GM23248 (cell line): ENCODE data around the gene RASAL3. TPM values are rescaled to one million over a fixed set of nuclear protein-coding genes. Genes with fewer than 3 reads are reported as not detected.

ENCODE experiments used
- DNase-seq: peaks from one replicate; pipeline ENCODE4 v3.0.0-alpha.2; 2015
- H2AFZ ChIP-seq: fragments of 200-600 bp; sonication (generic); 2 replicates; pipeline ENCODE4 v1.6.1; 2016; ENCODE audit warnings: antibody characterized with exemption
- H3F3A ChIP-seq: fragments of 200-600 bp; sonication (generic); 2 replicates; pipeline ENCODE4 v1.6.1; 2016; ENCODE audit warnings: mild to moderate bottlenecking, antibody characterized with exemption, mixed run types; ENCODE audit not compliant: insufficient read depth
- H3K27ac ChIP-seq: fragments of 200-600 bp; sonication (generic); 2 replicates; pipeline ENCODE4 v1.5.1; 2016; ENCODE audit warnings: mild to moderate bottlenecking
- H3K27me3 ChIP-seq: fragments of 200-600 bp; sonication (generic); replicated peaks from 2 replicates; pipeline ENCODE4 v1.6.1; 2016; ENCODE audit warnings: mild to moderate bottlenecking; ENCODE audit not compliant: insufficient read depth
- H3K36me3 ChIP-seq: fragments of 200-600 bp; sonication (generic); 2 replicates; pipeline ENCODE4 v1.6.1; 2016; ENCODE audit warnings: low read depth, mild to moderate bottlenecking
- H3K4me1 ChIP-seq: fragments of 200-600 bp; sonication (generic); 2 replicates; pipeline ENCODE4 v1.6.1; 2016; ENCODE audit warnings: mild to moderate bottlenecking; ENCODE audit not compliant: insufficient read depth
- H3K4me2 ChIP-seq: fragments of 200-600 bp; sonication (generic); one replicate; pipeline ENCODE4 v1.6.1; 2016; ENCODE audit warnings: mild to moderate bottlenecking; ENCODE audit not compliant: unreplicated experiment
- H3K4me3 ChIP-seq: fragments of 200-600 bp; sonication (generic); 2 replicates; pipeline ENCODE4 v1.5.1; 2016; ENCODE audit warnings: mild to moderate bottlenecking
- H3K79me2 ChIP-seq: fragments of 200-600 bp; sonication (generic); 2 replicates; pipeline ENCODE4 v1.6.1; 2016; ENCODE audit warnings: mild to moderate bottlenecking; ENCODE audit not compliant: insufficient read depth
- H3K9ac ChIP-seq: fragments of 200-600 bp; sonication (generic); 2 replicates; pipeline ENCODE4 v1.6.1; 2016; ENCODE audit warnings: mild to moderate bottlenecking
- H3K9me2 ChIP-seq: fragments of 200-600 bp; sonication (generic); 2 replicates; pipeline ENCODE4 v1.6.1; 2016; ENCODE audit warnings: mixed run types, mild to moderate bottlenecking, moderate library complexity; ENCODE audit not compliant: insufficient read depth
- H3K9me3 ChIP-seq: fragments of 200-600 bp; sonication (generic); one replicate; pipeline ENCODE4 v1.6.1; 2017; ENCODE audit warnings: low read depth
- H4K20me1 ChIP-seq: fragments of 200-600 bp; sonication (generic); 2 replicates; pipeline ENCODE4 v1.6.0; 2016; ENCODE audit not compliant: insufficient read depth
- EZH2 ChIP-seq: fragments of 200-600 bp; sonication (generic); IDR thresholded peaks from 2 replicates; pipeline ENCODE4 v1.6.1; 2018; ENCODE audit warnings: antibody characterized with exemption, mild to moderate bottlenecking; ENCODE audit not compliant: insufficient read depth, poor library complexity, severe bottlenecking
- EZH2phosphoT487 ChIP-seq: fragments of 200-600 bp; sonication (generic); IDR thresholded peaks from 2 replicates; pipeline ENCODE4 v1.6.1; 2018; ENCODE audit warnings: antibody characterized with exemption, moderate library complexity, mild to moderate bottlenecking, low read depth; ENCODE audit not compliant: insufficient read depth
- WGBS, 2 experiments: methylation state at CpG; one replicate each; pipeline ENCODE4 v1.1.6; 2015 to 2017; ENCODE audit warnings: low lambda C conversion rate in 2 of 2, low coverage in 1 of 2; ENCODE audit errors: missing lambda C conversion rate in 2 of 2; 5-methylcytosine and 5-hydroxymethylcytosine counted together
- in situ Hi-C: fragments of 300-500 bp; cut with MboI; formaldehyde crosslinking; loops from 2 replicates; pipeline ENCODE4 v1.15.0; 2020
- polyA plus RNA-seq: library from polyadenylated mRNA; unstranded; fragments of >200 nt; fragmentation: Nextera tagmentation; extraction: Ambion mirVana; gene quantifications from 2 replicates; pipeline ENCODE4 v1.2.1, GENCODE V29; 2016
- total RNA-seq: library from RNA; depleted of rRNA; stranded (reverse); fragments of >200 nt; shearing (Covaris generic); gene quantifications from 2 replicates; pipeline ENCODE4 v1.2.3, GENCODE V29; 2014

RASAL3 gene
- total and polyA plus RNA-seq, 2 experiments from 2014 or later = not detected

DNA sequence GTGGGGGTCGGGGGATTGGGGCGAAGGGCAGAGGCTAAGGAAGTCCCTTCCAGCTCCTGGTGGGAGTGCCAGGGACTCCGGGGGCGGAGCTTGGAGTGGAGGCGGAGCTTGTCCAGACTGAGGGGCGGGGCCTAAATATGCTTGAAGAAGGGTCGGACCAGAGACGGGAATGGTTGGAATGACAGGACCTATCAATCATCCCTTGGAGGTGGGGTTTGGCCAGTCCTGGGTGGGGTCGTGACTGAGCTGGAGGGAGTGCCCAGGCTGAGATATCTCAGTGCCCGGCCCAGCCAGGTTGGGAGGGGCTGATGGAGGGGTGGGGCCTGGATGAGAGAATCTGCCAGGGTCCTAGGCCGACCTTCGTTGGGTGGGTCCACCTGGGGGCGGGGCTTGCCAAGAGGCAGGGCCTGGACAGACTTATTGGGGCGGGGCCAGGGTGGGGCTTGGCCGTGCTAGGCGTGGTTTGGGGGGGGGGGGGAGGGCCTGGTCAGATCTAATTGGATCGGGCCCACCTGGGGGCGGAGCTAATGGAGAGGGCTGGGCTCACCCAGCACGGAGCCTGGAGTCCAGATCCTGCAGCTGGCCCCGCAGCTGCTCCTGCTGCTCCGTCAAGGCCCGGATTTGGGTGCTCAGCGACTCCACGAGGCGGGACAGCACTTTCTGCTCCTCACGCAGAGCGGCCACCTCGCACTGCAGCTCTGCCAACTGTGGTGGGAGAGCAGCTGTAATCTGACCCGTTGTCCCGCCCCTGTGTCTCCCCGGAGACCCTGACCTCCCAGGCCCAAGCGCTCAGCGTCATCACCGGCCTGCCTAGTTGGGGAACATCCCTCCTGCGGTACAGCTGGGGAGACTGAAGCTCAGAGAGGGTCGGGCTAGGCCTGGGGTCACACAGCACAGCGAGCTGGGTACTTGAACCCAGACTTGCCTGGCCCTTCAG, 12.0 kb downstream of the RASAL3 start:
- H2AFZ ChIP-seq = peak overlapping the region; percentile 67
- H3F3A ChIP-seq = peaks cover 22% of the 10 kb centered on the region; the same call in 1 of the 2 replicates
- H4K20me1 ChIP-seq = no peaks in the 10 kb centered on the region
- no peak overlapping the region for H3K27ac ChIP-seq
- H3K4me3 ChIP-seq = peak overlapping the region; percentile 60
- 3% methylated on average over 25 to 33 of the region's 37 CpGs for WGBS, 2 experiments
- in situ Hi-C loops = no loop called here
- TF ChIP-seq EZH2phosphoT487 (no peak), EZH2 (no peak)
- H3K9me3 ChIP-seq = no peaks in the 10 kb centered on the region
- H3K27me3 ChIP-seq = peaks cover 12% of the 10 kb centered on the region
- peak overlapping the region; percentile 78 for H3K4me2 ChIP-seq
- H3K9me2 ChIP-seq = no peaks in the 10 kb centered on the region
- no peaks in the 10 kb centered on the region; the same call in 1 of the 2 replicates for H3K4me1 ChIP-seq
- peak overlapping the region; percentile 12; the same call in 1 of the 2 replicates for H3K9ac ChIP-seq
- DNase-seq = peak; percentile 88
- H3K36me3 ChIP-seq = no peaks in the 10 kb centered on the region
- no peaks in the 10 kb centered on the region for H3K79me2 ChIP-seq

DNA sequence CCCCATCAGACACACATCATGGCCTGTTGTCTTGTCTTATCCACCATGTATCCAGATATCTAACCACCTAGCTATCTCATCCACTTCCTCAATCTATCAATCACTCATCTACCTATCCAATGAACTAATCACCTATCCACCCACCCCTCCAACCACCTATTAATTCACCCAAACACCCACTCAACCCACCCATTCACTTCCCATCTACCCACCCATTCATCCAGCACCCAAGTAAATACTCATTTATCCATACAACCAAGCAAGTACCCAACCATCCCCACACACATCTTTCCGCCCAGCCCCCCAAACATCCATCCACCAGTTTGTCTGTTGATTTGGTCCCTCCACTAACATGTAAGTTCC, 13.8 kb downstream of the RASAL3 start:
- no peak for DNase-seq
- no peaks in the 10 kb centered on the region for H3K9me3 ChIP-seq
- no peaks in the 10 kb centered on the region for H3K79me2 ChIP-seq
- H3K27ac ChIP-seq = no peak overlapping the region
- TF ChIP-seq EZH2 = no peak
- no peak for TF ChIP-seq EZH2phosphoT487
- H3F3A ChIP-seq = peaks cover 22% of the 10 kb centered on the region; the same call in 1 of the 2 replicates
- no peak overlapping the region for H3K9ac ChIP-seq
- H3K27me3 ChIP-seq = no peaks in the 10 kb centered on the region
- H3K9me2 ChIP-seq = no peaks in the 10 kb centered on the region
- H3K4me2 ChIP-seq = no peak overlapping the region
- no peaks in the 10 kb centered on the region for H3K36me3 ChIP-seq
- no peak overlapping the region for H3K4me3 ChIP-seq
- H2AFZ ChIP-seq = peak overlapping the region; percentile 63
- H4K20me1 ChIP-seq = no peaks in the 10 kb centered on the region
- no peaks in the 10 kb centered on the region; the same call in 1 of the 2 replicates for H3K4me1 ChIP-seq
- in situ Hi-C loops = no loop called here
- 65 to 67% methylated on average over 1 of the region's 1 CpG for WGBS, 2 experiments

DNA sequence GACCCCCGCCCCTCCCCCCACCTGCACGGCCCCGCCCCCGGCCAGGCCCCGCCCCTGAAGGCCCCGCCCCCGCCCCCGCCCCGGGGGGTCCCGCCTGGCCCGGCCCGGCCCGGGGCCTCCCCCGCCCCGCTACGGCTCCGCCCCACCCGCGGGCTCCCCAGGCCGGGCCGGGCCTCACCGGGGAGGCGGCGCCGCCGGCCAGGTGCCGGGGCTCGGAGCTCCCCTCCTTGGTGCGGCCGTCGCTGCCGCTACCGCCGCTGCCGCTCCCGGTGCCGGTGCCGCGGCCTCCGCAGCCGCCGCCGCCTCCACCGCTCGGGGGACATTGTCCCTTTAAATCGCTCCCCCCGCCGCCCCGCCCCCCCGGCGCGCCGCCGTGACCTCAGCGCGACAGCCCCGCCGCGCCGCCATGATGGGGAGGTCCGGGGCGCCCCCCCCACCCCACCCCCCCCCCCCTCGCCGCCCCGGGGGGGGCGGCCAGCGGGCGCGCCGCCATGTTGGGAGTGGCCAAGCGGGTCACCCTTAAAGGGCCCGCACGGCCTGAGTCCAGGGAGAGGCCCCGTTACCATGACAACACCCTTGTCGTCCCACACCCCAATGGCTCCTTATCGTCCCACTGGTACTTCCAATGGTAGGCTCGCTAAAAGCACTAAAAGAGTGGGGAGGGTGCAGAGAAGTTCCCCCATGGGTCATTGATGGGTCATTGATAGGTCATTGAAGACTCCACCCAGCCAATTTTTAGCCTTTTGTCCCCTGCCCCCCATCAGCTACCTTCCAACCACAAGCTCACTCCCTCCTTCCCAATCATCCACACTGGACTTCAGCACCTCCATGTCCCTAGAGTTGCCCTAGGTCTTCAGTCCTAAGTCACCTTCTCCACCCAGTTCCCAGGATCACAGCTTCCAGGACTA, 14.5 kb downstream of the RASAL3 start, which contains the start of gene WIZ:
WIZ (minus strand) TSS at position 337 of the 908 bp plus-strand sequence. CDS start 1,649 bp downstream, outside the sequence.
- Histone ChIP-seq H3K9ac (peak within 1 kb of the TSS; percentile 73), H3K27ac (no peak within 1 kb of the TSS), H4K20me1 (no peaks in the 10 kb centered on the region), H2AFZ (peak within 1 kb of the TSS; percentile 91), H3K4me3 (peak within 1 kb of the TSS; percentile 78), H3F3A (peaks cover 22% of the 10 kb centered on the region; the same call in 1 of the 2 replicates), H3K4me1 (no peaks in the 10 kb centered on the region; the same call in 1 of the 2 replicates), H3K36me3 (no peaks in the 10 kb centered on the region), H3K27me3 (no peaks in the 10 kb centered on the region), H3K9me2 (no peaks in the 10 kb centered on the region), H3K79me2 (no peaks in the 10 kb centered on the region), H3K9me3 (no peaks in the 10 kb centered on the region), H3K4me2 (peak within 1 kb of the TSS; percentile 71)
- DNase-seq = peak; percentile 87
- TF ChIP-seq EZH2phosphoT487 (no peak), EZH2 (no peak)
- WGBS, 2 experiments = 1 to 2% methylated on average over 13 to 21 of the region's 77 CpGs
- in situ Hi-C loops = no loop called here
